ENCODE measurements around the gene MAML2. TPM values are rescaled to one million over a fixed set of nuclear protein-coding genes. Genes with fewer than 3 reads are reported as not detected.

Gene MAML2
- total RNA-seq, 2 experiments from 2014 or later = 0.15 to 1.0 TPM

- Histone ChIP-seq H3K27ac (ENCODE audit: low read depth, low read length, poor library complexity, severe bottlenecking) (no peak overlapping the region), H3K4me2 (ENCODE audit: low read length) (no peak overlapping the region)
- no TSS peak for BruUV-seq (replicated peaks)
Observed at GRCh38 chr11:96280444-96280843, 62.6 kb downstream of the MAML2 start.

GRCh38 chr11:96279896-96280290 lies 63.1 kb downstream of the MAML2 start:
- Histone ChIP-seq H4K20me1 (ENCODE audit: insufficient read depth, low read length) (no peaks in the 10 kb centered on the region), H3K4me3 (ENCODE audit: low read depth, low read length, poor library complexity, severe bottlenecking) (no peak overlapping the region), H3K9me2 (ENCODE audit: insufficient read depth, low read length) (no peaks in the 10 kb centered on the region), H3K79me2 (ENCODE audit: insufficient read depth, low read depth, low read length) (no peaks in the 10 kb centered on the region), H3K4me1 (ENCODE audit: insufficient read depth, low read length, poor library complexity, severe bottlenecking) (no peaks in the 10 kb centered on the region), H3K4me2 (ENCODE audit: low read length) (no peak overlapping the region), H3K36me3 (ENCODE audit: insufficient read depth, low read length) (no peaks in the 10 kb centered on the region), H3K9me3 (ENCODE audit: low read length) (no peaks in the 10 kb centered on the region), H2AFZ (ENCODE audit: low read length) (no peak overlapping the region), H3K27ac (ENCODE audit: low read depth, low read length, poor library complexity, severe bottlenecking) (no peak overlapping the region)
- BruUV-seq (replicated peaks) = no TSS peak
- no peak for DNase-seq (ENCODE audit: low spot score)
- no peak for TF ChIP-seq CTCF (conservative IDR thresholded peaks at IDR 0.05; ENCODE audit: low read length)
- no peak for TF ChIP-seq EZH2phosphoT487 (IDR thresholded peaks at IDR 0.05; ENCODE audit: borderline replicate concordance, low read depth, low read length)
- CTCF ChIA-PET (ENCODE audit: unreplicated experiment) = interaction anchor here (0.5 kb wide), 1 partner anchor 44 kb away, joined by 3 read pairs; no protein-coding TSS in a partner anchor
- POLR2A ChIA-PET = interaction anchor here (0.6 to 1.1 kb wide), 5 partner anchors 8 to 110 kb away, joined by 3 to 4 read pairs (median 3); partner anchors contain the start of genes CCDC82 and JRKL
- intact Hi-C loops (cut with micrococcal nuclease; ENCODE audit: unreplicated experiment) = no loop called here

More at GRCh38 chr11:96280444-96280843, 62.6 kb downstream of the MAML2 start:
- H2AFZ ChIP-seq (ENCODE audit: low read length) = no peak overlapping the region
- intact Hi-C loops (cut with micrococcal nuclease; ENCODE audit: unreplicated experiment) = no loop called here
- no peaks in the 10 kb centered on the region for H3K79me2 ChIP-seq (ENCODE audit: insufficient read depth, low read depth, low read length)
- no peaks in the 10 kb centered on the region for H3K9me2 ChIP-seq (ENCODE audit: insufficient read depth, low read length)
- TF ChIP-seq EZH2phosphoT487 (IDR thresholded peaks at IDR 0.05; ENCODE audit: borderline replicate concordance, low read depth, low read length) (no peak), CTCF (conservative IDR thresholded peaks at IDR 0.05; ENCODE audit: low read length) (no peak)
- no peak for DNase-seq (ENCODE audit: low spot score)
- H3K4me1 ChIP-seq (ENCODE audit: insufficient read depth, low read length, poor library complexity, severe bottlenecking) = no peaks in the 10 kb centered on the region
- POLR2A ChIA-PET = interaction anchor here (0.6 to 1.1 kb wide), 4 partner anchors 11 to 109 kb away, joined by 3 to 4 read pairs (median 3); partner anchors contain the start of genes CCDC82 and JRKL
- H3K9me3 ChIP-seq (ENCODE audit: low read length) = no peaks in the 10 kb centered on the region
- no peaks in the 10 kb centered on the region for H3K36me3 ChIP-seq (ENCODE audit: insufficient read depth, low read length)
- CTCF ChIA-PET (ENCODE audit: unreplicated experiment) = no interaction called here
- no peaks in the 10 kb centered on the region for H4K20me1 ChIP-seq (ENCODE audit: insufficient read depth, low read length)
- no peak overlapping the region for H3K4me3 ChIP-seq (ENCODE audit: low read depth, low read length, poor library complexity, severe bottlenecking)
